Activated naive CD4-positive, alpha-beta T cell treated with anti-CD3 and anti-CD28 coated beads, Interleukin-2, amount 50 U/mL, for 72 hours (primary cell): Measurements from ENCODE around the gene GABRG3. TPM values are rescaled to one million over a fixed set of nuclear protein-coding genes. Genes with fewer than 3 reads are reported as not detected.

Source experiments
- total RNA-seq, 2 donors: library from RNA; stranded (reverse); gene quantifications; one replicate each; pipeline ENCODE4 v1.2.3, GENCODE V29; 2022

Gene GABRG3
- total RNA-seq, 2 donors from 2014 or later: not detected

Other genes starting within 250 kb of the GABRG3 start
- not detected for gene GABRB3, start 198.1 kb upstream of the GABRG3 start, total RNA-seq
- gene GABRA5, start 104.1 kb upstream of the GABRG3 start, total RNA-seq: not detected